GM12878 (cell line): ENCODE measurements around the gene FUT8.
A peak's percentile ranks its signal among the peaks of the same experiment; 100 is the strongest.

Experiments used
- SP1 ChIP-seq: IDR thresholded peaks from one replicate; pipeline ENCODE4 v1.6.1; 2011; ENCODE audit warnings: low read depth, low read length
- TF ChIP-seq, protein P1 (sequence below): fragments of 450-650 bp; IDR thresholded peaks from 2 replicates; pipeline ENCODE4 v1.6.1; 2016; ENCODE audit warnings: mild to moderate bottlenecking
- TF ChIP-seq, protein P2 (sequence below): IDR thresholded peaks from 2 replicates; pipeline ENCODE4 v1.6.1; 2011; ENCODE audit warnings: borderline replicate concordance, low read depth, mild to moderate bottlenecking, moderate library complexity, low read length; ENCODE audit not compliant: insufficient read depth, poor library complexity, severe bottlenecking

DNA sequence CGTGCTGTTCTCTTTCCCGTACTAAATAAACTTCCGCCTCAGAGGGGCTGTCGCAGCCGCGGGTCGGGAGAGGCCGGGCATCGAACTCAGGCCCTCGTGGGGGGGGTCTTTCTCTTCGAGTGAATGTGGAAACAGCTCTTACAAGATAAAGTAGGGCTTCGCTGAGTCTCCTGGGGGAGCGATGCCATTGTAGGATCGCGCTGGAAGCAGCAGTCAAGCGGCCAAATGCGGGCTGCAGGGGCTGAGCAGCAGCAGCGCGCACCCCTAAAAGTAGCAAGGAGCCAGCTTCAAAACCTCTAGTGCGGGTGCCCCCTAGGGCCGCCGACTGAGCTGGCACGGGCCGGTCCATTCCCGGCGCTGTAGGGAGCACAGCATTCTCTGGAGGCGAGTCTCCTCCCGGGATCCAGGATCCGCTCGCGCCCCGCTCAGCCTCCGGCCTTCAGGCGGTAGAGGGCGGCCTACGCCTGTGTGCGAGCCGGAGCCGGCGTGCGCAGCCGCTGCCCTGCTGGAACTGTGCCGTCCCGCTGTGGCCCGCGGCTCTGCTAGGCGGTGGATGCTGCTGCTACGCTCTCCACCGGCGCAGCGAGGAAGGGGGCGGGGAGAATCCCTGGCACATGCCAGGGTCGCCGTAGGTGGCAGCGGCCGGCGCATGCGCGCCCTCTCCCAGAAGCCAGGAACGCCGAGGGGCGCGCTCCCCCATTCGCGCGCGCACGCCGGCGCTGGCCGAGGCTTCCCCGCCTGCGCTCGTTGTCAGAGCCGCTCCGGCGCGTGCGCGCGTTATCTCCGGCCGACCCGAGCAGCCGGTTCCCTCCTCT is at the start of gene FUT8:
- TF ChIP-seq, protein P1, sequence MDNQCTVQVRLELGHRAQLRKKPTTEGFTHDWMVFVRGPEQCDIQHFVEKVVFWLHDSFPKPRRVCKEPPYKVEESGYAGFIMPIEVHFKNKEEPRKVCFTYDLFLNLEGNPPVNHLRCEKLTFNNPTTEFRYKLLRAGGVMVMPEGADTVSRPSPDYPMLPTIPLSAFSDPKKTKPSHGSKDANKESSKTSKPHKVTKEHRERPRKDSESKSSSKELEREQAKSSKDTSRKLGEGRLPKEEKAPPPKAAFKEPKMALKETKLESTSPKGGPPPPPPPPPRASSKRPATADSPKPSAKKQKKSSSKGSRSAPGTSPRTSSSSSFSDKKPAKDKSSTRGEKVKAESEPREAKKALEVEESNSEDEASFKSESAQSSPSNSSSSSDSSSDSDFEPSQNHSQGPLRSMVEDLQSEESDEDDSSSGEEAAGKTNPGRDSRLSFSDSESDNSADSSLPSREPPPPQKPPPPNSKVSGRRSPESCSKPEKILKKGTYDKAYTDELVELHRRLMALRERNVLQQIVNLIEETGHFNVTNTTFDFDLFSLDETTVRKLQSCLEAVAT, result peak; percentile 35; the same call in 1 of the 2 replicates
- TF ChIP-seq, protein P2, sequence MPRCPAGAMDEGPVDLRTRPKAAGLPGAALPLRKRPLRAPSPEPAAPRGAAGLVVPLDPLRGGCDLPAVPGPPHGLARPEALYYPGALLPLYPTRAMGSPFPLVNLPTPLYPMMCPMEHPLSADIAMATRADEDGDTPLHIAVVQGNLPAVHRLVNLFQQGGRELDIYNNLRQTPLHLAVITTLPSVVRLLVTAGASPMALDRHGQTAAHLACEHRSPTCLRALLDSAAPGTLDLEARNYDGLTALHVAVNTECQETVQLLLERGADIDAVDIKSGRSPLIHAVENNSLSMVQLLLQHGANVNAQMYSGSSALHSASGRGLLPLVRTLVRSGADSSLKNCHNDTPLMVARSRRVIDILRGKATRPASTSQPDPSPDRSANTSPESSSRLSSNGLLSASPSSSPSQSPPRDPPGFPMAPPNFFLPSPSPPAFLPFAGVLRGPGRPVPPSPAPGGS, result peak; percentile 69
- no peak for TF ChIP-seq SP1
